Endothelial cell of umbilical vein (primary cell): ENCODE measurements around the gene MICALL2. TPM values are rescaled to one million over a fixed set of nuclear protein-coding genes. Genes with fewer than 3 reads are reported as not detected.

Source experiments
- BruUV-seq: library from RNA; stranded (reverse); fragments of 400-500 nt; replicated peaks from 2 replicates; lab custom pipeline; 2021; lab: Mats Ljungman, UMichigan
- CTCF ChIA-PET: fragments of 300-600, 350-600 bp; sonication (Branson Sonifier 250); formaldehyde crosslinking; loops from one replicate; lab custom pipeline; 2021; ENCODE audit warnings: antibody characterized with exemption, inconsistent platforms; lab: Charles Lee
- POLR2A ChIA-PET: fragments of 300-600, 350-600 bp; sonication (Branson Sonifier 250); formaldehyde crosslinking; loops from one replicate; lab custom pipeline; 2021; ENCODE audit warnings: antibody characterized with exemption, inconsistent platforms; lab: Charles Lee
- DNase-seq: peaks from one replicate; pipeline ENCODE4 v3.0.0-alpha.2; 2011; ENCODE audit warnings: low read depth, low spot score
- FAIRE-seq: peaks from 2 replicates; lab custom pipeline; 2011; peaks lifted over from hg19 to GRCh38; lab: Jason Lieb, UNC
- H2AFZ ChIP-seq: 2 replicates; pipeline ENCODE4 v1.6.0; 2012; ENCODE audit warnings: low read depth, low read length, control low read depth, inconsistent platforms
- H3K27ac ChIP-seq: 2 replicates; pipeline ENCODE4 v1.5.1; 2011; ENCODE audit warnings: low read depth, mild to moderate bottlenecking, control low read depth, low read length, moderate library complexity; ENCODE audit not compliant: insufficient read depth
- H3K27me3 ChIP-seq, 2 experiments: 2 replicates each; pipeline versions ENCODE4 v1.6.0 to v1.6.1; 2011; ENCODE audit warnings: low read length in 2 of 2, mixed read lengths in 1 of 2; ENCODE audit not compliant: control insufficient read depth in 2 of 2, insufficient read depth in 2 of 2
- H3K36me3 ChIP-seq, 2 experiments: 2 replicates in 1 of 2; 3 replicates in 1 of 2; pipeline ENCODE4 v1.5.1; 2011; ENCODE audit warnings: low read length in 2 of 2, mild to moderate bottlenecking in 1 of 2, moderate library complexity in 1 of 2; ENCODE audit not compliant: control insufficient read depth in 2 of 2, insufficient read depth in 2 of 2; ENCODE audit errors: extremely low read depth in 1 of 2
- H3K4me1 ChIP-seq: 3 replicates; pipeline ENCODE4 v1.5.1; 2011; ENCODE audit warnings: mild to moderate bottlenecking, low read length; ENCODE audit not compliant: control insufficient read depth, insufficient read depth; ENCODE audit errors: extremely low read depth
- H3K4me2 ChIP-seq: 2 replicates; pipeline ENCODE4 v1.6.1; 2011; ENCODE audit warnings: low read length, control low read depth, mixed read lengths; ENCODE audit not compliant: insufficient read depth
- H3K4me3 ChIP-seq, 3 experiments: fragments of 200-600 bp in 1 of 3; sonication (generic), shearing (Covaris generic) in 1 of 3; replicated peaks in 1 of 3; 2 replicates each; pipeline ENCODE4 v1.5.1; 2011 to 2016; ENCODE audit warnings: control low read depth in 3 of 3, low read length in 3 of 3, mild to moderate bottlenecking in 2 of 3, inconsistent platforms in 1 of 3, low read depth in 1 of 3, moderate library complexity in 1 of 3; ENCODE audit not compliant: insufficient read depth in 1 of 3
- H3K79me2 ChIP-seq: 2 replicates; pipeline ENCODE4 v1.6.0; 2012; ENCODE audit warnings: low read length, inconsistent platforms; ENCODE audit not compliant: control insufficient read depth, insufficient read depth
- H3K9ac ChIP-seq: replicated peaks from 2 replicates; pipeline ENCODE3; 2011; ENCODE audit warnings: low read length, control low read depth; ENCODE audit not compliant: insufficient read depth; ENCODE audit errors: extremely low read depth
- H3K9me1 ChIP-seq: replicated peaks from 3 replicates; pipeline ENCODE4 v1.6.0; 2011; ENCODE audit warnings: mild to moderate bottlenecking, low read length; ENCODE audit not compliant: control insufficient read depth, insufficient read depth; ENCODE audit errors: extremely low read depth
- H3K9me3 ChIP-seq: replicated peaks from 2 replicates; pipeline ENCODE4 v1.5.1; 2012; ENCODE audit warnings: low read length, inconsistent platforms; ENCODE audit not compliant: control insufficient read depth, insufficient read depth
- H4K20me1 ChIP-seq: replicated peaks from 2 replicates; pipeline ENCODE3; 2011; ENCODE audit warnings: mild to moderate bottlenecking, low read length; ENCODE audit not compliant: control insufficient read depth, insufficient read depth; ENCODE audit errors: extremely low read depth
- CTCF ChIP-seq, 2 donors: IDR thresholded peaks; 1 replicate in 1 of 2; 2 replicates in 1 of 2; pipeline ENCODE4 v1.5.1; 2011; ENCODE audit warnings: low read length in 2 of 2, mild to moderate bottlenecking in 2 of 2, moderate library complexity in 2 of 2, control low read depth in 1 of 2, inconsistent platforms in 1 of 2, low read depth in 1 of 2; ENCODE audit not compliant: insufficient read depth in 1 of 2; ENCODE audit errors: extremely low read depth in 1 of 2
- EZH2 ChIP-seq: IDR thresholded peaks from 2 replicates; pipeline ENCODE4 v1.6.1; 2012; ENCODE audit warnings: borderline replicate concordance, low read depth, mild to moderate bottlenecking, moderate library complexity, low read length, inconsistent platforms; ENCODE audit not compliant: severe bottlenecking
- FOS ChIP-seq: IDR thresholded peaks from 2 replicates; pipeline ENCODE4 v1.6.1; 2011; ENCODE audit warnings: mild to moderate bottlenecking, low read length, moderate library complexity, borderline replicate concordance; ENCODE audit not compliant: insufficient read depth
- GATA2 ChIP-seq: IDR thresholded peaks from 2 replicates; pipeline ENCODE4 v1.7.0; 2011; ENCODE audit warnings: low read depth, mild to moderate bottlenecking, moderate library complexity, mixed read lengths, low read length; ENCODE audit not compliant: insufficient read length, insufficient read depth
- JUN ChIP-seq: IDR thresholded peaks from 2 replicates; pipeline ENCODE4 v1.6.1; 2011; ENCODE audit warnings: borderline replicate concordance, low read depth; ENCODE audit not compliant: insufficient read length, insufficient read depth
- MAX ChIP-seq: IDR thresholded peaks from 2 replicates; pipeline ENCODE4 v1.6.1; 2011; ENCODE audit not compliant: insufficient read depth, insufficient read length
- MYC ChIP-seq: IDR thresholded peaks from one replicate; pipeline ENCODE4 v1.6.1; 2011; ENCODE audit warnings: mild to moderate bottlenecking, low read depth, low read length
- POLR2A ChIP-seq: IDR thresholded peaks from 2 replicates; pipeline ENCODE4 v1.6.1; 2012; ENCODE audit warnings: low read depth, mild to moderate bottlenecking, control low read depth, low read length
- POLR2AphosphoS5 ChIP-seq: IDR thresholded peaks from 2 replicates; pipeline ENCODE4 v1.6.1; 2012; ENCODE audit warnings: low read depth, mild to moderate bottlenecking, control low read depth, low read length, moderate library complexity; ENCODE audit not compliant: insufficient read depth
- dilution Hi-C: fragments of 300-500 bp; cut with MboI; formaldehyde crosslinking; loops from one replicate; pipeline ENCODE4 v1.15.0; 2019; ENCODE audit warnings: low sequenced_read_pairs; ENCODE audit not compliant: extremely low pct_ligation_motif_present
- intact Hi-C: fragments of 100-400 bp; cut with micrococcal nuclease; formaldehyde crosslinking; loops from one replicate; pipeline ENCODE4 v1.10.0; 2022
- polyA plus RNA-seq, 4 experiments: library from polyadenylated mRNA; depleted of rRNA in 3 of 4; stranded (reverse) in 3 of 4; unstranded in 1 of 4; fragments of >200 nt; gene quantifications; 2 replicates each; pipeline versions ENCODE4 v1.2.1 to v1.2.3, GENCODE V29; 2011 to 2012; ENCODE audit warnings: missing spikeins in 1 of 4
- total RNA-seq: library from RNA; stranded (reverse); gene quantifications from 2 replicates; pipeline ENCODE4 v1.2.3, GENCODE V29; 2021

Gene MICALL2
- total and polyA plus RNA-seq, 2 donors (not counting 3 experiments of a cell fraction or from before 2014, with no cell fraction given): 29.8 to 46.3 TPM

- dilution Hi-C loops (no loop called here), intact Hi-C loops (no loop called here)
- CTCF ChIA-PET: interaction anchor here (0.8 to 1.1 kb wide), 3 partner anchors 8 to 22 kb away, joined by 3 read pairs; no protein-coding TSS in a partner anchor
- H3K4me1 ChIP-seq: no peaks in the 10 kb centered on the region
- DNase-seq (no peak), FAIRE-seq (peak; percentile 49)
- H2AFZ ChIP-seq: no peak overlapping the region
- H3K27me3 ChIP-seq: peaks cover 6% of the 10 kb centered on the region in 2 experiments
- H3K9me1 ChIP-seq: no peaks in the 10 kb centered on the region
- H3K27ac ChIP-seq: no peak overlapping the region
- no peaks in the 10 kb centered on the region for H3K36me3 ChIP-seq
- POLR2A ChIA-PET: no interaction called here
- H3K4me3 ChIP-seq: no peak overlapping the region
- no peaks in the 10 kb centered on the region for H3K9me3 ChIP-seq
- no TSS peak for BruUV-seq
- no peak overlapping the region for H3K9ac ChIP-seq
- H3K79me2 ChIP-seq: no peaks in the 10 kb centered on the region
- H3K4me2 ChIP-seq: no peak overlapping the region
- H4K20me1 ChIP-seq: no peaks in the 10 kb centered on the region
- no peak for TF ChIP-seq MYC
- peak; percentile 59 for TF ChIP-seq MAX
These were observed 33.8 kb downstream of the MICALL2 start for GRCh38 chr7:1425292-1426136.

- DNase-seq: no peak
- dilution Hi-C loops: no loop called here
- POLR2A ChIA-PET: no interaction called here
- TF ChIP-seq GATA2 (no peak), POLR2A (no peak), FOS (no peak), CTCF (IDR thresholded peaks at IDR 0.05; ENCODE audit: extremely low read depth in 1 of 2, insufficient read depth in 1 of 2, low read depth in 1 of 2, low read length in 2 of 2) (no peak), EZH2 (no peak), JUN (no peak), MYC (no peak), POLR2AphosphoS5 (no peak), MAX (no peak)
- Histone ChIP-seq H2AFZ (no peak overlapping the region), H3K27me3 (peaks cover 6% of the 10 kb centered on the region in 2 experiments), H3K9me3 (no peaks in the 10 kb centered on the region), H3K4me3 (no peak overlapping the region), H3K9me1 (no peaks in the 10 kb centered on the region), H3K9ac (no peak overlapping the region), H3K36me3 (no peaks in the 10 kb centered on the region), H3K4me1 (no peaks in the 10 kb centered on the region), H3K4me2 (no peak overlapping the region), H3K79me2 (no peaks in the 10 kb centered on the region), H3K27ac (no peak overlapping the region), H4K20me1 (no peaks in the 10 kb centered on the region)
- BruUV-seq: no TSS peak
- CTCF ChIA-PET: interaction anchor here (1.0 to 1.1 kb wide), 2 partner anchors 8 to 11 kb away, joined by 3 read pairs; no protein-coding TSS in a partner anchor
- intact Hi-C loops: no loop called here
- FAIRE-seq: no peak
These were observed 35.2 kb downstream of the MICALL2 start for GRCh38 chr7:1424041-1424440.
